ENCODE results near the gene TEFM. TPM values are rescaled to one million over a fixed set of nuclear protein-coding genes. Genes with fewer than 3 reads are reported as not detected.

The TEFM gene
- total RNA-seq, 1 experiment from 2014 or later = 11.7 TPM

- H4K8ac ChIP-seq (replicated peaks; ENCODE audit: insufficient read length, low read depth, low read length) = no peak overlapping the region
- WGBS (ENCODE audit: extremely low coverage, insufficient read length, low lambda C conversion rate) = no CpG with 5 or more reads among the region's 11 CpGs
Measured at GRCh38 chr17:30905742-30906100, 317 bp downstream of the TEFM start.

More at GRCh38 chr17:30905742-30906100, 317 bp downstream of the TEFM start:
- Histone ChIP-seq H3K56ac (ENCODE audit: insufficient read length, low read depth, low read length) (no peak overlapping the region), H3K4ac (ENCODE audit: low read depth, low read length) (no peak overlapping the region), H2AFZ (ENCODE audit: low read length) (no peak overlapping the region), H3K23ac (ENCODE audit: insufficient read length, low read depth, low read length) (no peak overlapping the region), H2BK120ac (ENCODE audit: low read depth, low read length, poor library complexity, severe bottlenecking) (no peak overlapping the region), H3K4me1 (ENCODE audit: insufficient read depth, low read length) (no peaks in the 10 kb centered on the region), H2AK5ac (ENCODE audit: insufficient read length, low read length) (no peak overlapping the region), H2BK12ac (ENCODE audit: insufficient read length, low read depth, low read length) (peak overlapping the region; percentile 21), H4K5ac (ENCODE audit: insufficient read length, low read depth, low read length) (no peak overlapping the region), H3K27ac (ENCODE audit: insufficient read length, low read depth, low read length) (no peak overlapping the region), H4K20me1 (ENCODE audit: control insufficient read depth, insufficient read depth, insufficient read length) (no peaks in the 10 kb centered on the region), H3K9ac (ENCODE audit: extremely low read depth, insufficient read length, low read length) (peak overlapping the region; percentile 76), H3T11ph (ENCODE audit: low read length) (no peak overlapping the region), H2BK15ac (ENCODE audit: low read depth, low read length) (no peak overlapping the region), H3K79me1 (ENCODE audit: insufficient read depth, low read depth, low read length, poor library complexity, severe bottlenecking) (no peaks in the 10 kb centered on the region), H2BK20ac (ENCODE audit: low read depth, low read length, poor library complexity, severe bottlenecking) (no peak overlapping the region), H3K18ac (ENCODE audit: insufficient read length, low read depth, low read length) (no peak overlapping the region), H4K91ac (ENCODE audit: insufficient read length, low read depth, low read length) (no peak overlapping the region), H3K14ac (ENCODE audit: insufficient read depth, low read length) (no peak overlapping the region), H3K79me2 (ENCODE audit: insufficient read depth, low read length) (no peaks in the 10 kb centered on the region), H3K27me3 (ENCODE audit: insufficient read depth, low read length) (no peaks in the 10 kb centered on the region), H3K4me2 (ENCODE audit: insufficient read depth, insufficient read length, low read length) (peak overlapping the region; percentile 97), H3K23me2 (ENCODE audit: insufficient read length, low read depth, low read length, poor library complexity, severe bottlenecking) (peaks cover 7% of the 10 kb centered on the region), H3K9me3 (ENCODE audit: control insufficient read depth, low read depth, low read length) (no peaks in the 10 kb centered on the region), H2BK5ac (ENCODE audit: insufficient read length, low read length) (no peak overlapping the region)
- Mint-ChIP-seq H3K4me1 (peaks cover 10 to 12% of the 10 kb centered on the region in 2 experiments), H3K27ac (peak overlapping the region in 2 of 3 experiments; percentile 84; a peak in 5 of 7 replicates), H3K9me3 (no peaks in the 10 kb centered on the region), H3K27me3 (ENCODE audit: low read depth) (no peaks in the 10 kb centered on the region), H3K4me3 (peak overlapping the region; percentile 88), H3K36me3 (ENCODE audit: insufficient read depth in 1 of 3, low read depth in 3 of 3) (peaks cover 0 to 16% (median 9%) of the 10 kb centered on the region in 3 experiments; a peak in 6 of 7 replicates)
- TF ChIP-seq CTCF (conservative IDR thresholded peaks at IDR 0.05) = no peak
- DNase-seq = peak; percentile 43

All from H9 (cell line).